Activated T-cell treated with anti-CD3 and anti-CD28 coated beads for 24 hours (primary cell): ENCODE measurements around the gene CFAP410.
"Not testable (repeated sequence)": the region's sequence is repeated elsewhere in the genome, so short reads cannot be mapped to it uniquely, and the experiment has no call there.

Source experiments
- DNase-seq: peaks from one replicate; pipeline ENCODE4 v3.0.0-alpha.2; 2020; ENCODE audit warnings: low read depth

Gene CFAP410

DNA sequence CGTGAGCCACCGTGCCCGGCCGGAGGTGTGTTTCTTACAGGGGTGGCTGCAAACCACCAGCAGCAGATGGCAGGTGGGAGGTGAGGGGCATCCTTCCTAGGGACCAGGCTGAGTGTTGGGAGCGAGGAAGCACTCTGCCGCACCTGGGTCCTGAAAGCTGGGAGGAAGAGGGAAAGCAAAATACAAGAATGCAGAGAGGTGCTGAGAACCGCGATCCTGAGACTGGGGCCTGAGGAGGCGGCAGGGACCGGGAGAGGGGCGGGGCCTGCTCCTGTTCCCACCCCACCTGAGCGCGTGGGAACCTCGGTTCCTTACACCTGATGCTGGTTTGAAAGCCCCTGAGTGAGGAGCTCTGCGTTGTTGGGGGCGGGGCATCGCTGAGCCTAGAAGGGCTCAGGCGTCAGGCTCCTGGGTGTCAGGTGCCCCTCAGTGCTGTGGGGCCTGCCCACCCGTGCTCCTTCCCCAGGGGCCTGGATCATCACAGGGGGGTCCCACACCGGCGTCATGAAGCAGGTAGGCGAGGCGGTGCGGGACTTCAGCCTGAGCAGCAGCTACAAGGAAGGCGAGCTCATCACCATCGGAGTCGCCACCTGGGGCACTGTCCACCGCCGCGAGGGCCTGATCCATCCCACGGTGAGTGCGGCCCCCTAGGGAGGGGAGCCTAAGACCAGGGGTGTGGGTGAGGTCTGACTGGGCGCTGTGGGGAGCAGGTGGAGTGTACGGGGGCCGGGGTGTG is 29.7 kb upstream of the CFAP410 start:
- DNase-seq, result no peak

DNA sequence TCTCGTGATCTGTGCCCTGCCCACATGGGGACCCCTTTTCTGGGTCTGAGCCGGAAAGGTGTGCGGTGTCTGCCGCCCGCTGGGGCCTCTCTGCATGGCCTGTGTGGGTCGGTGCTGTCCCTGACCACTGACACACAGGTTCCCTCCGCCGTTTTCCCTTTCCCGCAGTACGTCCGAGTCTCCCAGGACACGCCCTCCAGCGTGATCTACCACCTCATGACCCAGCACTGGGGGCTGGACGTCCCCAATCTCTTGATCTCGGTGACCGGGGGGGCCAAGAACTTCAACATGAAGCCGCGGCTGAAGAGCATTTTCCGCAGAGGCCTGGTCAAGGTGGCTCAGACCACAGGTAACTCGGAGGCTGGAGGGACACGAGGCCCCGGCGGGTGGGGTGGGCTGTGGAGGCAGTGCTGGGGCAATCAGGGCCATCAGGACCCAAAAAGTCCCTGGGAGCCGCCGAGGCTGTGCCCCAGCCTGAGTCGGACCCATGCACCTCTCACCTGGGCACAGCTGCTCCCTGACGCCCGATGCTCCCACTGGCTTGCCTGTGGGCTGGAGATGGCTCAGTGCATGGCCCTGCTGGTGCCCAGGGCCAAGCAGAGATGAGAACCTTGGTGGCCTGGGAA is 27.5 kb upstream of the CFAP410 start:
- no peak for DNase-seq

DNA sequence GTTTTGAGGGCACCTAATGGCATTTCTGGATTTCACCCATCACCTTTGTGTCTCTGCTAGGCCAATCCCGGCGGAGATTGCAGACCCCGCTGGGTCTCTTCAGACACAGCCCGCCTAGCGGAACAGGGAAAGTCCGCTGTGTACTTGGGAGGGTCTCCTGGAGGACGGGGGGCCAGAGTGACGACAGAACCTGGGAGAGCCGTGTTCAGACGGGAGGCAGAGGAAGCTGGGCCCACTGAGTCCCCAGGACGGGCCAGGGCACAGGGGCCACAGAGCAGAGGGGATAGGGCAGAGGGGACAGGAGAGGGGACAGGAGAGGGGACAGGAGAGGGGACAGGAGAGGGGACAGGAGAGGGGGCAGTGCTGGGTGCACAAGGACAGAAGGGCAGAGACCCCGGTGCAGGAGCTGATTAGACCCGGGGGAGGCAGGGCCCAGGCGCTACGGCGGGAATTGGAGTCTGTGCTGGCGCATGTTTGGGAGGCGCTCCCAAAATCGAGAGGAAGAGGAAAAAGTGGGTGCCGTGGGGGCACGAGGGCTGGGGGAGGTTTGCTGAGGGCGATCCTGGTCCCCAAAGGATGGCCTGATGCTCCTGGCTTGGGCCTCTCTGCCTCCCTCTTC is 26.9 kb upstream of the CFAP410 start:
- no peak for DNase-seq

DNA sequence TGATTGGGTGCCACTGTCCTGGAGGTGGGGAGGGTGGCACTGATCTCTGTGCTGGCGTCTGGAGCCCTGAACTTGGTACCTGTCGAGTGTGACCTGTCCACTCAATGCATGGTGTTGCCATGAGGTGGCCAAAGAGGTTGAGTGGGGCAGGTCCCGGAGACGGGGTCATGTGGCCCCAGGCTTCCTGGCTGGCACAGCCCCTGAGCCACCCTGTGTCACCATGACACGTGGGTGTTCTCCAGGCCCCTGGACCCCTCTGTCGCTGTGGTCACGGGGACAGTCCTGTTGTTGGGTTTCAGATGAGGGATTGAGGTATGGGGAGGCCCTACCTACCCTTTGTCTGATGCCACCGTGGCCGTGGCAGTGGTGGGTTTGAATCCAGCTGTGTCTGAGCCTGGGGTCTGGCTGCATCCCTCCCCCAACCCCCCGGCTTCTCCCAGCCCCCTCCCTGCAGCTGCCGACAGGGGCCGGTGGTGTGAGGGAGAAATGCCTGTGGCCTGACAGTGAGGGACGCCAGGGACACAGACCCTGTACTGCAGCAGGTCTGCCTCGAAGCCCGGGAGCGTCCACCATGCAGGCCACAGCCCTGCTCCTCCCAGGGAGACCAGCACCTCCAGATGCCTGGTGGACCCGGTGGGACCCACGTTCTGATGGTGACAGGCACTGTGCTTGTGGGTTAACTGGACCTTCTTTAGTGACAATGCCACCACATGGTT is 26.2 kb upstream of the CFAP410 start:
- DNase-seq, result no peak

DNA sequence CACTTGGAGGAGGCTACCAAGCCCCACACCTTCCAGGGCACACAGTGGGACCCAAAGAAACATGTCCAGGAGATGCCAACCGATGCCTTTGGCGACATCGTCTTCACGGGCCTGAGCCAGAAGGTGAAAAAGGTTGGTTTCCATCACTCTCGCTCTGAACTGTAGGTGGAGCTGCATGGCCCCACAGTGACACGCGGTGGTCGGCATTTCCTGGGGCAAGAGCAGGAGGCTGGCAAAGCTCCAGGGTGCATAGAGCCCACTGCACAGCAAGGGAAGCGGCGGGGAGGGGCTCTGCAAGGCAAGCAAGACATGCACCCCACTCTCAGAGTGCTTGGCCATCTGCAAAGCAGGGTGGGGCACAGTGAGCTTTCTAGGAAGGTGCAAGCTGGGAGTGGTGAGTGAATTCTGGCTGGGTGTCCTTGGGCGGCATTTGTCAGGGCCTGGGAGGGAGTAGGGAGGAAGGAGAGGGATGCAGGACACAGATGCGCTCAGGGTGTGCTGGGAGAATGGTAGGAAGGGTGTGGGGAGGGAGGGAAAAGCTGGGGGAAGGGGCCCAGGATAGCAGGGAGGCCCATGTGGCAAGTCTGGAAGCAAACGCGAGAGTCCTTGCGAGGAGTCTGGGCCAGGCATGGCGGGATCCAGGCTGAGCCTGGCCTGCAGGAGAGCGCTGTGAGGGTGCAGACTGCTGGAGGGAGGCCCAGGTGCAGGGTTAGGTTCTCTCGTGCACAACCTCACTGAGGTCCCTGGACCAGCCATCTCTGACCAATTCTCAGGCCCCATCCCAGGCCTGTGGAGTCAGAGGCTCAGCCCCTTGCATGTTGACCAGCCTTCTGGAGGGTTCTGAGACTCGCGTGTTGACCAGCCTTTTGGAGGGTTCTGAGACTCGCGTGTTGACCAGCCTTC is 25.2 kb upstream of the CFAP410 start:
- no peak for DNase-seq

DNA sequence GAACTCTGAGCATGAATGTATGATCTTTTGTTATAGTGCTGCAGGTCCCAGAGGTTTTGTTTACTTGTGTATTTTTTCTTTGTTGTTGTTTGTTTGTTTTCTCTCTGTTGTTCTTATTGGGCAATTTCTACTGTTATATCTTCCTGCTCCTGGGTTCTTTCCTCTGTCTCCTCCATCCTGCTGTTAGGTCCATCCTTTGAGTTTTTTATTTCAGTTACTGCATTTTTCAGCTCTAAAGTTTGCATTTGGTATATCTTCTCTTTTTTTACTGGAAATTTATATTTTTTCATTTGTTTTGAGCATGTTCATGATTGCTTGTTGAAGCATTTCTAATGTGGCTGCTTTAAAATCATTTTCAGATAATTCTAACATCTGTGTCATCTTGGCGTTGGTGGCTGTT is 24.1 kb upstream of the CFAP410 start:
- DNase-seq, result no peak

DNA sequence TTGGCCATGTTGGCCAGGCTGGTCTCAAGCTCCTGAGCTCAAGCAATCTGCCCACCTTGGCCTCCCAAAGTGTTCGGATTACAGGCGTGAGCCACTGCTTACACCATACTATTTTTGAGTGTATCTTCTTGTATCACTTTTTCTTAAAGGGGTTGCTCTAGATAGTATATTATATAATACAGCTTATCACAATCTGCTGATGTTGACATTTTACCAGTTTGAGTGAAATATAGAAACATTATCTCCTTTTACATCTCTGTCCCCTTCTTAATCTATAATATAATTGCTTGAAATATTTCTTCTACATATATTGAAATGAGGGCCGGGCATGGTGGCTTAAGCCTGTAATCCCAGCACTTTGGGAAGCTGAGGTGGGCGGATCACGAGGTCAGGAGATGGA is 22.7 kb upstream of the CFAP410 start:
- not testable (repeated sequence) for DNase-seq

DNA sequence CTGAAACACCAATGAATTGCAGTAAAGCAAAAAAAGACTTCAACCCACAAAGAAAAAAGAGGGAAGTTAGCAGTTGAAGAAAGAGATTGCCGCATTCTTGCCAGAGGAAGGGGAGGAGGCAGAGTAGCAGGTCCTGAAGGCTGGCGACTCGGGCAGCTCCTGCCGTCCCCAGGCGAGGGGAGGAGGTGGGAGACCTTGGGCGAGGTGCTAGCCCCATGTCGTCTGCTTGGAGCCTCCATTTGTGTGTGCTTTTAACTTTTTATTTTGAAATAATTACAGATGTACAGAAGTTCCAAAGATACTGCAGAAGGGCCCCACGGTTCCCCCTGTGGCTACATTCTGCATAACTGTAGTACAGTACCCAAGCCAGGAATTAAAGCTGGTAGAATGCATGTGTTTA is 21.0 kb upstream of the CFAP410 start:
- no peak for DNase-seq

DNA sequence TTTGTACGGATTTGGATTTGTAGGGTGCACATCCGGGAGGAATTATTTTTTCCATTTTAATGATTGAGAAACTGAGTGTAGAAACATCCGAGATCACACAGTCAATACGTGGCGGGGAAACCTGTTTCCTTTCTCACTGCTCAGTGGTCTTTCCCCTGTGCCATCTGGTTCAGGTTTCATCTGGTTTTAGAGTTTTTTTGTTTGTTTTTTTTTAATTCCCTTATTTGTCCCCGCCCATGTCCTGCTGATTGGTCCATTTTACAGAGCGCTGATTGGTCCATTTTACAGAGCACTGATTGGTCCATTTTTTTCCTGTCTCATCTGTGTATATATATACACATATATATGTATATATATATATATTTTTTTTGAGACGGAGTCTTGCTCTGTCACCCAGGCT is 20.2 kb upstream of the CFAP410 start:
- no peak for DNase-seq

DNA sequence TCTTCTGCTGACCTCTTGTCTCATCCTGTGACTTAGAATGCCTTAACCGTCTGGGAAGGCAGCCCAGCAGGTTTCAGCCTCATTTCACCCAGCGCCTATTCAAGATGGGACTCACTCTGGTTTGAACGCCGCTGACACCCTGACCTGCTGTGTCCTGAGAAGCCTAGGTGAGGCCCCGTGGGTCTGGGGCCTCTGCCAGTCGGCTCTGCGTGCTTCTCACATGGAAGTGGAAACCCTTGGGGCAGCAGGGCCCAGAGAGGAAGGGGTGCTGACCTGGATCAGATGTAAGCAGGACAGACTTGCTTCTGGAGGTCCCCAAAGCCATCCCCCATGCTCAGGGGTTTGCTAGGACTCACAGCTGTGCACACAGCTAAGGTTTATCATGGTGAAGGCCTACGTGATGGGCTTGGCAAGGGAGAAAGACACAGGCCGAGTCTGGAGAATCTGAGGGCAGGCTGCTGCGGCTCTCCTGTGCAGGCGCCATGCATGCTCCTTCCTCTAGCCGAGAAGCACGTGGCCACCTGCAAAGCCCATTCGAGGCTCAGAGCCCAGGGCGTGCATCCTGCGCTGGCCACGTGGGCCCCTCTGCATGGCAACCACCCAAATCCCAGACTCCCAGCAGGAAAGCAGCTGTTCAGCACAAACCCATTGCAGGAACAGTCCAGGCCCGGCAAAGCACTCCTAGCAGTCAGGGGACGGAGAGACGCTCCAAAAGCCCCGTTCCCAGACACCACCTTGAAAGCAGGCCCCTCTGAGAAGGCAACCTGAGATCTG is 18.1 kb upstream of the CFAP410 start:
- no peak for DNase-seq

DNA sequence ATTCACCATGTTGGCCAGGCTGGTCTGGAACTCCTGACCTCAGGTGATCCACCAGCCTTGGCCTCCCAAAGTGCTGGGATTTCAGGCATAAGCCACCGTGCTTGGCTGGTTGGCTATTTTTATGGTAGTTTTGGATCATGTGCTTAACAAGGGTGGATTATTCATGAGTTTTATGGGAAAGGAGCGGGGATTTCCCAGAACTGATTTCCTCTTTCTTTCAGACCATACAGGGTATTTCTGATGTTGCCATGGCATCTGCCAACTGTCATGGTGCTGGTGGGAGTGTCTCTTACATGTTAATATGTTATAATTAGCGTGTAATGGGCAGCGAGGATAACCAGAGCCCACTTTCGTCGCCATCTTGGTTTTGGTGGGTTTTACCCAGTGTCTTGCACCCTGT is 17.4 kb upstream of the CFAP410 start:
- DNase-seq, result no peak

DNA sequence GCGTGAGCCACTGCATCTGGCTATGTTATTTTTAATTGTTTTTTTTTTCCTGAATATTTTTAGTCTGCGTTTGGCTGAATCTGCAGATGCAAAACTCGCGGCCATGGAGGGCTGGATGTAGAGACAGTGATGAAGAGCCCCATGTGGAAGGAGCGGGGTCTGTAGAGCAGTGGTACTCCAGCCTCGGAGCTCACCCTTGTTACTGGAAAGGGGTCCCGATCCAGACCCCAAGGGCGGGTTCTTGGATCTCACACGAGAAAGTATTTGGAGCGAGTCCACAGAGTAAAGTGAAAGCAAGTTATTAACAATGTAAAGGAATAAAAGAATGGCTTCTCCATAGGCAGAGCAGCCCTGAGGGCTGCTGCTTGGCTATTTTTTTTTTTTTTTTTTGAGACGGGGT is 17.0 kb upstream of the CFAP410 start:
- no peak for DNase-seq

DNA sequence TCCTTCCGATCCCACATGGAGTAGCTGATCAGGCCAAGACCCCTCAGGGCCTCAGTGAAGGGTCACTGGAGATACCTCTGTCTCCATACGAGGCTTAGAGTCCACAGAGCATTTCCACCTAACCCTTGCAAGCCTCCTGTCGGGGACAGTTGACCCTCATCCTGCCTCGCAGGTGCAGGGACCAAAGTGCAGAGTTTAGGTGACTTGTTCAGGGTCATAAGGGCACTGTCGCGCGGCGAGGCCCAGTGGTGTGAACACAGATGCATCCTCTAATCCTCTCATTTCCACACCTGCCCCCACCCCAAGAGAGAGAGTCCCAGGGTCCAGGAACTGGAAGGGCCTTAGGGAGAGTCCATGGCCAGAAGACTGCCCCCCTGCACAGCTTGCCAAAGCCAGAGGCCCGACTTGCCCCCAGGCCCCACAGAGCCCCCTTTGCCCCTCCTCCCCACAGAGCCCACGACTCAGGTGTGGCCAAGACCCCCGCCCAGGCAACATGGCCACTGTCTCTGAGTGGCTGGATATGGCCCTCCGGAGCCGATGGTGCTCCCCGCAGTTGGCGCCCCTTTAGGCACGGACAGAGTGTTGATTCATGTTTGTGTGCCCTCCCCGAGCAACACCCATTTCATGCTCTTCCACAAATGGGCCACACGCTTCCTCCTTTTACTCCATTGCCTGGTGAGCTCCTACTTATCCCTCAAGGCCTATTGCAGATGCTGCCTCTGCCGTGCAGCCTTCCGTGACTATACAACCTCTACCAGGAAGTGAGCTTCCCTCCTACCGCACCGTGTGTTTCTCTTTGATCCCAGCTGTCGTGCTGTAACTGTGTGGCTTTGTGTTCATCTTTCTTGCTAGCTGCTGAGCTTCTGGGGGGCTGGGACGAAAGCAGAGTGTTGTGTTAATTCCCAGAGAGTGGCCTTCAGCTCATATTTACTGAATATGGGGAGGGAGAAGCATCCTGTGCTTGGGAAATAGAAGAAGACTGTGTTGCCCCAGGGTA is 15.9 kb upstream of the CFAP410 start:
- DNase-seq, result no peak

DNA sequence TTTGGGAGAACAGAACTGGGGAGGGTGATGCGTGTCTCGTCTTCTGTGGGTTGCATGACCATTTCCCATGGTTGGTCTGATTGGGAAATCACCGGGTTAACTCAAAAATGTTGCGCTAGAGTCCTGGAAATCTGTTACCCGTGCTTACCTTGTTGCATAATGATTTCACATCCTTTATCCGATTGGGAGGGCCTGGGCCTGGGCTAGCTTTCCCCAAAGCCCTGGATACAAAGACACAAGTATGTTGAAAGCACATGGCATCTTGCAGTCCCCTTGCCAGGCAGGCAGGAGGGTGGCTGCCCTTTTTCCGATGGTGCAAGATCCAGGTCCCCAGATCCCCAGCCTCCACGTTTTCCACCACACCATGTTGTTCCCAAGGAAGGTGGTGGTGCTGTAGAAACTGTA is 14.8 kb upstream of the CFAP410 start:
- no peak for DNase-seq

DNA sequence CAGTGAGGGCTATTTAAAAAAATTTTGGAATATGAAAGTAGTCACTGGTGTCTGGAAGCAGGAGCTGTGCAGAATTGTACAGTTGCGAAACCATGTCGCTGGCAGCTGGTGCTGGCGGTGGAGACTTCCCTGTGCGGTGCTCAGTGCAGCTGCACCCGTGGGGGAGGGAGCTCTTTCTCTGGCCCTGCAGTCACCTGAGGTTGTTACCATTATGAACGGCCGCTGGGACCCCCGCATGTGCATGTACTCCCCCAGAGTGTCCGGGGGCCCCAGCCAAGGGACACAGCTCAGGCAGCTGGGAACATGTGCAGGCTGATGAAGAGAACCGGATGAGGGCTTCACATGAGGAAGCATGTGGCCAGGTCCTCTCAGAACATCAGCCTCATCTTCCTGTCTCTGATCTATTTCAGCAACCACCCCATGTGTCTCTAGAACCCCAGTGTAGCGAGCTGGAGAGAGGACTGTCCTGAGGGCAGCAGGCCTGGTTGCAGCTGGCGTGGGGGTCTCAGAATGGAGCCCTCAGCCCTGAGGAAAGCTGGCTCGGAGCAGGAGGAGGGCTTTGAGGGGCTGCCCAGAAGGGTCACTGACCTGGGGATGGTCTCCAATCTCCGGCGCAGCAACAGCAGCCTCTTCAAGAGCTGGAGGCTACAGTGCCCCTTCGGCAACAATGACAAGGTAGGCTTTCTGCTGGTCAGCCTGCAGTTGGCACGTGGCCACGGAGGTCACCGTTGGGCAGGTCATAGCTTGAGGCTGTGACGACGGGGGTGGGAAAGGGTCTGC is 14.2 kb upstream of the CFAP410 start, which contains the start of gene TRPM2:
TSS of gene TRPM2 (plus strand) at position 431 of the 780 bp plus-strand sequence. CDS start at position 511, 80 bp downstream.
- peak; percentile 21 for DNase-seq

DNA sequence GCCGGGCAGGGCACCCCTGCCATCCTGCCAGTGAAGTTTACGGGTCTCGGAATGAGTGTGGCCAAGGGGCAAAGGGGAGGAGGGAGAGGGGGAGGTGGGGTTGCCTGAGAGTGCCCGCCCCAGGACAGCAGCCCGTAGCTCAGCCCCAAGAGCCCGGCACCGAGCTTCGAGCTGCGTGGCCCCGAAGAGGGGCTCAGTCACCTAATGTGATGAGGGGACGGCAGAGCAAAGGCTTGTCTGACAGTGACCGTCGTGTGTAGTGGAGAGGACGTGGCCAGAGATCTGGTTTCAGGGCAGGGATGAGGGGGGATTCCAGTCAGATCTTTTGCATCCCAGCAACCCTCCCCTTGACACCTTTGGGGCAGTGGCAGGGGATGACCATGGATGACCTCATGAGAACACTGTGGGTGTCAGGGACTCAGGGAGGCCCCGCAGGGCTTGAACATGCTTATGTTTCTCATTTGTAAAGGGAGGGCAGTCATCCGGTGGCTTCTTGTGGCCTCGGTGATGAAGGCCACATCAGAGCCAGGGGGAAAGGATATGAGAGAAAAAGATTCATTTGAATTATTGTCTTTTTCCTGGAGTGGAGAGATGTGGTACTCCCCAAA is 13.2 kb upstream of the CFAP410 start:
- DNase-seq, result no peak

DNA sequence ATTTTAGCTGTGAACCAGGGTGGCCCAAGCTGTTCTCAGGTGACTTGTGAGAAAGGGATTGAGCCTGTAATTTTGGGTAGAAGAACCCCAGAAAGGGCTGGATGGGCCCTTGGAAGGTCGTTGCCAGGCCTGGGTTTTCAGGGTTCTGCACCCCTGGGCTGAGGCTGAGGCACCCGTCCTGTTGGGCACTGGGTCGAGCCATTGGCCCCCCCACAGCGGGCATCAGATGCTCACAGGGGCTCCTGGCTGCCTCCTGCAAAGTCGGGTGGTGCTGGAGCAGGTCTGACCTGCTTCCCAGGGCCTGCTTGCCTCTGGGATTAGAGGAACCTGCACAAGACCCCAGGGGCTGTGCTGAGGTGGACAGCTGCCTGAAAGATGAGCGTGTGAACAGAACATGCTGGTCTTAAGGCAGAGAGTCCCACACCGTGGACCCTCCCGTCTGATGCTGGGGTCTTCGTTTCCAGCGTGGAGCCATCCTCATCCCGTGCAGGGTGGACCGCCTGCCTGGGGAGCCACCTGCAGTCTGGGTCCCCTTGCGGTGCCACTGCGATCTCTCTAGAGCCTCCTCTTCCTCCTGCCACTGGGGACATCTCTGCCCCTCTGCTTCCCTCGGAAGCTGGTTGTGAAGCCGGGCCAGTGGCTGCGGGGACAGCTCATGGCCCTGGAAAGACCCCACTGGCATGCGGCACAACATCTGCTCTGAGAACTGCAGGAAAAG is 12.5 kb upstream of the CFAP410 start:
- DNase-seq, result no peak
